ENCODE results near the gene UFM1.
"Not testable (repeated sequence)": the region's sequence is repeated elsewhere in the genome, so short reads cannot be mapped to it uniquely, and the experiment has no call there.

UFM1 gene

GRCh38 chr13:38358684-38359083 lies 9.0 kb downstream of the UFM1 start:
- Mint-ChIP-seq H3K27me3 (ENCODE audit: low read depth) (no peaks in the 10 kb centered on the region), H3K36me3 (ENCODE audit: low read depth) (peaks cover 47% of the 10 kb centered on the region), H3K4me3 (no peak overlapping the region), H3K27ac (no peak overlapping the region), H3K4me1 (no peaks in the 10 kb centered on the region), H3K9me3 (no peaks in the 10 kb centered on the region)
- no peak for TF ChIP-seq CTCF (IDR thresholded peaks at IDR 0.05; ENCODE audit: unreplicated experiment in 3 of 3)

GRCh38 chr13:38361542-38362262 lies 12.1 kb downstream of the UFM1 start:
- H3K4me1 Mint-ChIP-seq: no peaks in the 10 kb centered on the region
- no peaks in the 10 kb centered on the region for H3K27me3 Mint-ChIP-seq (ENCODE audit: low read depth)
- no peak overlapping the region for H3K4me3 Mint-ChIP-seq
- H3K36me3 Mint-ChIP-seq (ENCODE audit: low read depth): peaks cover 37% of the 10 kb centered on the region
- H3K9me3 Mint-ChIP-seq: no peaks in the 10 kb centered on the region
- TF ChIP-seq CTCF (IDR thresholded peaks at IDR 0.05; ENCODE audit: unreplicated experiment in 3 of 3): no peak
- H3K27ac Mint-ChIP-seq: peak overlapping the region in 1 of 3 experiments; percentile 10

GRCh38 chr13:38363219-38363618 lies 13.6 kb downstream of the UFM1 start:
- Mint-ChIP-seq H3K4me1 (no peaks in the 10 kb centered on the region), H3K4me3 (no peak overlapping the region), H3K27ac (no peak overlapping the region), H3K36me3 (ENCODE audit: low read depth) (peaks cover 37% of the 10 kb centered on the region), H3K27me3 (ENCODE audit: low read depth) (no peaks in the 10 kb centered on the region), H3K9me3 (no peaks in the 10 kb centered on the region)
- no peak for TF ChIP-seq CTCF (IDR thresholded peaks at IDR 0.05; ENCODE audit: unreplicated experiment in 3 of 3)

GRCh38 chr13:38363746-38364145 lies 14.1 kb downstream of the UFM1 start:
- H3K27me3 Mint-ChIP-seq (ENCODE audit: low read depth); H3K4me1 Mint-ChIP-seq; H3K9me3 Mint-ChIP-seq; H3K4me3 Mint-ChIP-seq; H3K27ac Mint-ChIP-seq: not testable (repeated sequence)
- H3K36me3 Mint-ChIP-seq (ENCODE audit: low read depth): peaks cover 33% of the 10 kb centered on the region

- H3K36me3 Mint-ChIP-seq (ENCODE audit: low read depth): peaks cover 27% of the 10 kb centered on the region
- no peaks in the 10 kb centered on the region for H3K4me1 Mint-ChIP-seq
- H3K27ac Mint-ChIP-seq: peak overlapping the region in 1 of 3 experiments; percentile 11
- H3K9me3 Mint-ChIP-seq: no peaks in the 10 kb centered on the region
- H3K27me3 Mint-ChIP-seq (ENCODE audit: low read depth): no peaks in the 10 kb centered on the region
- no peak overlapping the region for H3K4me3 Mint-ChIP-seq
- no peak for TF ChIP-seq CTCF (IDR thresholded peaks at IDR 0.05; ENCODE audit: unreplicated experiment in 3 of 3)
Measured at GRCh38 chr13:38365661-38366060, 16.0 kb downstream of the UFM1 start.

- Mint-ChIP-seq H3K27me3 (ENCODE audit: low read depth) (no peaks in the 10 kb centered on the region), H3K4me1 (no peaks in the 10 kb centered on the region), H3K27ac (no peak overlapping the region), H3K4me3 (no peak overlapping the region), H3K36me3 (ENCODE audit: low read depth) (peaks cover 15% of the 10 kb centered on the region), H3K9me3 (no peaks in the 10 kb centered on the region)
- TF ChIP-seq CTCF (IDR thresholded peaks at IDR 0.05; ENCODE audit: unreplicated experiment in 3 of 3): no peak
Measured at GRCh38 chr13:38366954-38367645, 17.4 kb downstream of the UFM1 start.
